GM12878 (cell line): ENCODE data around the gene CCDC170. TPM values are rescaled to one million over a fixed set of nuclear protein-coding genes. Genes with fewer than 3 reads are reported as not detected.

Experiments used
- ATAC-seq: fragments of 200-7000 bp; cut with Tn5 transposase; 3 replicates; pipeline ENCODE4 v1.9.1; 2020; ENCODE audit warnings: mild to moderate bottlenecking, moderate library complexity
- BruUV-seq: library from RNA; stranded (reverse); fragments of 400-500 nt; replicated peaks from 2 replicates; lab custom pipeline; 2021; lab: Mats Ljungman, UMichigan
- CTCF ChIA-PET: fragments of 300-600 bp; sonication (Branson Sonifier 250); formaldehyde crosslinking; extraction: SDS; loops from one replicate; lab custom pipeline; 2021; ENCODE audit warnings: inconsistent platforms; lab: Yijun Ruan, JAX
- POLR2A ChIA-PET: fragments of 350-600 bp; formaldehyde crosslinking; extraction: SDS; loops from one replicate; lab custom pipeline; 2021; ENCODE audit warnings: inconsistent platforms; lab: Charles Lee
- RAD21 ChIA-PET: fragments of 300-600 bp; sonication (Branson Sonifier 250); formaldehyde crosslinking; loops from one replicate; lab custom pipeline; 2023; ENCODE audit warnings: antibody characterized with exemption; ENCODE audit not compliant: unreplicated experiment; lab: Charles Lee
- SMC1A ChIA-PET: fragments of 300-600 bp; sonication (Branson Sonifier 250); formaldehyde crosslinking; loops from one replicate; lab custom pipeline; 2023; ENCODE audit not compliant: unreplicated experiment, uncharacterized antibody; lab: Charles Lee
- DNase-seq: peaks from one replicate; pipeline ENCODE4 v3.0.0-alpha.2; 2011; ENCODE audit warnings: low read depth, low spot score
- FAIRE-seq: peaks from 3 replicates; lab custom pipeline; 2011; peaks lifted over from hg19 to GRCh38; lab: Jason Lieb, UNC
- H2AFZ ChIP-seq: 2 replicates; pipeline ENCODE4 v1.6.0; 2011; ENCODE audit warnings: low read depth, low read length, control low read depth; ENCODE audit not compliant: control insufficient read depth
- H3K27ac ChIP-seq: 2 replicates; pipeline ENCODE4 v1.5.1; 2011; ENCODE audit warnings: control low read depth; ENCODE audit not compliant: control insufficient read depth, insufficient read depth
- H3K27me3 ChIP-seq, 2 experiments: replicated peaks in 1 of 2; 2 replicates each; pipeline versions ENCODE4 v1.6.0 to v1.6.1; 2011; ENCODE audit warnings: low read length in 1 of 2; ENCODE audit not compliant: control insufficient read depth in 2 of 2, insufficient read depth in 2 of 2
- H3K36me3 ChIP-seq, 2 experiments: 2 replicates each; pipeline ENCODE4 v1.5.1; 2011; ENCODE audit warnings: low read length in 1 of 2; ENCODE audit not compliant: control insufficient read depth in 2 of 2, insufficient read depth in 2 of 2
- H3K4me1 ChIP-seq: 2 replicates; pipeline ENCODE4 v1.6.1; 2011; ENCODE audit warnings: mild to moderate bottlenecking, low read length, moderate library complexity, mixed read lengths; ENCODE audit not compliant: control insufficient read depth, insufficient read depth
- H3K4me2 ChIP-seq: 2 replicates; pipeline ENCODE4 v1.6.0; 2011; ENCODE audit warnings: control low read depth; ENCODE audit not compliant: control insufficient read depth, insufficient read depth
- H3K4me3 ChIP-seq: fragments of 200-600 bp; sonication (generic); 2 replicates; pipeline ENCODE4 v1.5.1; 2016
- H3K79me2 ChIP-seq: 2 replicates; pipeline ENCODE4 v1.6.0; 2011; ENCODE audit warnings: low read length; ENCODE audit not compliant: control insufficient read depth, insufficient read depth
- H3K9ac ChIP-seq: 2 replicates; pipeline ENCODE4 v1.8.0; 2011; ENCODE audit warnings: low read length, control low read depth, mixed read lengths; ENCODE audit not compliant: control insufficient read depth, insufficient read depth
- H3K9me3 ChIP-seq: replicated peaks from 3 replicates; pipeline ENCODE4 v1.5.1; 2011; ENCODE audit warnings: mild to moderate bottlenecking, low read length; ENCODE audit not compliant: control insufficient read depth, insufficient read depth
- H4K20me1 ChIP-seq: 2 replicates; pipeline ENCODE4 v1.6.0; 2011; ENCODE audit not compliant: control insufficient read depth, insufficient read depth
- ESRRA ChIP-seq: IDR thresholded peaks from 2 replicates; pipeline ENCODE4 v1.6.1; 2012; ENCODE audit warnings: mild to moderate bottlenecking, low read length, improper control_type of control experiment
- EZH2 ChIP-seq: IDR thresholded peaks from 2 replicates; pipeline ENCODE4 v1.6.1; 2012; ENCODE audit warnings: low read depth, mild to moderate bottlenecking, control low read depth, inconsistent platforms, low read length, borderline replicate concordance; ENCODE audit not compliant: control insufficient read depth
- FOS ChIP-seq: IDR thresholded peaks from 3 replicates; pipeline ENCODE4 v1.6.1; 2011; ENCODE audit warnings: borderline replicate concordance; ENCODE audit not compliant: insufficient read length; ENCODE audit errors: extremely low read depth
- KDM1A ChIP-seq: fragments of 200-600 bp; sonication (generic); IDR thresholded peaks from 2 replicates; pipeline ENCODE4 v1.6.1; 2016; ENCODE audit warnings: borderline replicate concordance
- NR2F1 ChIP-seq: fragments of 450-650 bp; conservative IDR thresholded peaks from 2 replicates; pipeline ENCODE4 v1.6.1; 2017; ENCODE audit warnings: mild to moderate bottlenecking
- PAX8 ChIP-seq: fragments of 450-650 bp; IDR thresholded peaks from 2 replicates; pipeline ENCODE4 v1.6.1; 2017; ENCODE audit warnings: mild to moderate bottlenecking, moderate library complexity
- POU2F2 ChIP-seq: IDR thresholded peaks from 3 replicates; pipeline ENCODE4 v1.6.1; 2011; ENCODE audit warnings: low read depth, mild to moderate bottlenecking, low read length, borderline replicate concordance
- SP1 ChIP-seq: IDR thresholded peaks from one replicate; pipeline ENCODE4 v1.6.1; 2011; ENCODE audit warnings: low read depth, low read length
- STAT1 ChIP-seq: fragments of 450-650 bp; conservative IDR thresholded peaks from 2 replicates; pipeline ENCODE4 v1.6.1; 2014; ENCODE audit warnings: antibody characterized with exemption, mild to moderate bottlenecking
- SUPT20H ChIP-seq: IDR thresholded peaks from 2 replicates; pipeline ENCODE4 v1.6.1; 2011; ENCODE audit warnings: low read depth, mild to moderate bottlenecking, low read length, moderate library complexity, borderline replicate concordance; ENCODE audit not compliant: control insufficient read depth
- ZSCAN29 ChIP-seq: fragments of 450-650 bp; IDR thresholded peaks from 2 replicates; pipeline ENCODE4 v1.6.1; 2017; ENCODE audit warnings: mild to moderate bottlenecking, moderate library complexity
- WGBS: methylation state at CpG from one replicate; pipeline ENCODE4 v1.1.6; 2016; ENCODE audit warnings: low lambda C conversion rate; ENCODE audit not compliant: insufficient replicate concordance, insufficient coverage; ENCODE audit errors: missing lambda C conversion rate; 5-methylcytosine and 5-hydroxymethylcytosine counted together
- in situ Hi-C: fragments of 300-500 bp; cut with MboI; formaldehyde crosslinking; loops from 9 replicates; pipeline ENCODE4 v1.14.3; 2018; ENCODE audit warnings: mixed read lengths
- intact Hi-C: fragments of 100-400 bp; cut with micrococcal nuclease; formaldehyde crosslinking; loops from one replicate; pipeline ENCODE4 v1.14.2; 2022; ENCODE audit not compliant: unreplicated experiment
- polyA plus RNA-seq, 11 experiments: library from polyadenylated mRNA; depleted of rRNA in 4 of 11; unstranded in 6 of 11; stranded (reverse) in 5 of 11; fragments of >200 nt; fragmentation: Nextera tagmentation in 4 of 11; fragmentation: Illumina TruSeq in 1 of 11; extraction: Ambion mirVana in 4 of 11; extraction: Trizol in 1 of 11; gene quantifications; 1 replicate in 1 of 11; 2 replicates in 10 of 11; pipeline versions ENCODE4 v1.2.1 to v1.2.3, GENCODE V29; 2011 to 2016; ENCODE audit warnings: inconsistent platforms in 2 of 11, missing spikeins in 2 of 11, low read depth in 1 of 11
- total RNA-seq, 4 experiments: library from RNA; depleted of rRNA in 3 of 4; stranded (reverse); fragments of >200 nt in 3 of 4; fragmentation: Illumina TruSeq in 1 of 4; extraction: Trizol in 1 of 4; gene quantifications; 2 replicates each; pipeline versions ENCODE4 v1.2.1 to v1.2.3, GENCODE V29; 2013 to 2021
- TF ChIP-seq, protein P1 (sequence below): IDR thresholded peaks from 2 replicates; pipeline ENCODE4 v1.6.1; 2011; ENCODE audit warnings: low read depth, mild to moderate bottlenecking, low read length, moderate library complexity, borderline replicate concordance; ENCODE audit errors: extremely low read depth

CCDC170 gene
- total and polyA plus RNA-seq, 10 of the 15 experiments (the other 5 are each of a cell fraction or from before 2014, with no cell fraction given): not detected

DNA sequence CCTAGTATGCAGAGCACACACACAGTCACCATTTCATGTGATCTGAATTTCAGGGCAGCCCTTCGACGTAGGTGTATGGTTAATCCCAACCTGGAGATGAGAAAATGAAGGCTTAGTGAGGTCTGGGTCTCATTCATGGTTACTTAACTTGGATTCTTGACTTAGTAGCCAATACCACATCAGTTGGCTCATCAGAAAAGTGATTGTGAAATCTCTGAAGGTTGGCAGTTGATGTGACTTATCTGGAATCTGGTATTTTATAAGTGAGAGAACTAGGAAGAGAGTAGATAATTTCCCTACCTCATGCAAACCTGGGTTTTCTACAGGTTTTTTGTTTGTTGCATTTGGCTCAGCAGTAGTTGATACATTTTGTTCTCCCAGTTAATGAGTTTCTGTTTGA lies 123.7 kb downstream of the CCDC170 start:
- H3K27me3 ChIP-seq: no peaks in the 10 kb centered on the region
- H3K4me3 ChIP-seq: no peak overlapping the region
- POLR2A ChIA-PET: no interaction called here
- H3K27ac ChIP-seq: no peak overlapping the region
- ATAC-seq: no peak
- CTCF ChIA-PET: no interaction called here
- WGBS: 44% methylated on average over 2 of the region's 2 CpGs
- no peaks in the 10 kb centered on the region for H3K9me3 ChIP-seq
- TF ChIP-seq EZH2 (no peak), ZSCAN29 (no peak), ESRRA (no peak), STAT1 (no peak), POU2F2 (no peak), SP1 (no peak), KDM1A (no peak), PAX8 (no peak), SUPT20H (no peak), FOS (no peak), NR2F1 (no peak)
- TF ChIP-seq, protein P1, sequence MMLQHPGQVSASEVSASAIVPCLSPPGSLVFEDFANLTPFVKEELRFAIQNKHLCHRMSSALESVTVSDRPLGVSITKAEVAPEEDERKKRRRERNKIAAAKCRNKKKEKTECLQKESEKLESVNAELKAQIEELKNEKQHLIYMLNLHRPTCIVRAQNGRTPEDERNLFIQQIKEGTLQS: no peak
- H3K36me3 ChIP-seq: no peaks in the 10 kb centered on the region
- BruUV-seq: no TSS peak
- no peak for DNase-seq
- RAD21 ChIA-PET: no interaction called here
- H3K79me2 ChIP-seq: no peaks in the 10 kb centered on the region
- H3K4me1 ChIP-seq: no peaks in the 10 kb centered on the region
- no peak overlapping the region for H2AFZ ChIP-seq
- no peak for FAIRE-seq
- H3K9ac ChIP-seq: no peak overlapping the region
- SMC1A ChIA-PET: no interaction called here
- intact Hi-C loops: no loop called here
- H3K4me2 ChIP-seq: no peak overlapping the region
- in situ Hi-C loops: no loop called here
- H4K20me1 ChIP-seq: no peaks in the 10 kb centered on the region
